Neural cell (in vitro differentiated cells): ENCODE data around the gene KIAA0513.

Source experiments
- CTCF ChIP-seq: fragments of 450-650 bp; IDR thresholded peaks from 2 replicates; pipeline ENCODE4 v1.5.1; 2014; ENCODE audit warnings: antibody characterized with exemption, mild to moderate bottlenecking, moderate library complexity; ENCODE audit not compliant: poor library complexity, severe bottlenecking
- EP300 ChIP-seq: fragments of 450-650 bp; conservative IDR thresholded peaks from 2 replicates; pipeline ENCODE4 v1.6.1; 2014; ENCODE audit warnings: antibody characterized with exemption, mild to moderate bottlenecking, moderate library complexity; ENCODE audit not compliant: poor library complexity, severe bottlenecking
- POLR2AphosphoS5 ChIP-seq: IDR thresholded peaks from 2 replicates; pipeline ENCODE4 v1.6.1; 2012
- TAF1 ChIP-seq: IDR thresholded peaks from 2 replicates; pipeline ENCODE4 v1.6.1; 2012; ENCODE audit warnings: low read depth

- no peak for TF ChIP-seq CTCF
- no peak for TF ChIP-seq POLR2AphosphoS5
- TF ChIP-seq EP300 = no peak
- no peak for TF ChIP-seq TAF1
These were observed 41.2 kb downstream of the KIAA0513 start for GRCh38 chr16:85068746-85069145.
